HG02884 (cell line): ENCODE results near the gene CTBP1.

Source experiments
- ATAC-seq: cut with Tn5 transposase; IDR thresholded peaks from one replicate; pipeline ENCODE4 v1.9.1; 2021; ENCODE audit warnings: mild to moderate bottlenecking, moderate library complexity; ENCODE audit not compliant: unreplicated experiment

Gene CTBP1

GRCh38 chr4:1199556-1200331, 49.2 kb downstream of the CTBP1 start:
- no peak for ATAC-seq

- no peak for ATAC-seq
These were observed 50.7 kb downstream of the CTBP1 start for GRCh38 chr4:1198098-1198844.

DNA sequence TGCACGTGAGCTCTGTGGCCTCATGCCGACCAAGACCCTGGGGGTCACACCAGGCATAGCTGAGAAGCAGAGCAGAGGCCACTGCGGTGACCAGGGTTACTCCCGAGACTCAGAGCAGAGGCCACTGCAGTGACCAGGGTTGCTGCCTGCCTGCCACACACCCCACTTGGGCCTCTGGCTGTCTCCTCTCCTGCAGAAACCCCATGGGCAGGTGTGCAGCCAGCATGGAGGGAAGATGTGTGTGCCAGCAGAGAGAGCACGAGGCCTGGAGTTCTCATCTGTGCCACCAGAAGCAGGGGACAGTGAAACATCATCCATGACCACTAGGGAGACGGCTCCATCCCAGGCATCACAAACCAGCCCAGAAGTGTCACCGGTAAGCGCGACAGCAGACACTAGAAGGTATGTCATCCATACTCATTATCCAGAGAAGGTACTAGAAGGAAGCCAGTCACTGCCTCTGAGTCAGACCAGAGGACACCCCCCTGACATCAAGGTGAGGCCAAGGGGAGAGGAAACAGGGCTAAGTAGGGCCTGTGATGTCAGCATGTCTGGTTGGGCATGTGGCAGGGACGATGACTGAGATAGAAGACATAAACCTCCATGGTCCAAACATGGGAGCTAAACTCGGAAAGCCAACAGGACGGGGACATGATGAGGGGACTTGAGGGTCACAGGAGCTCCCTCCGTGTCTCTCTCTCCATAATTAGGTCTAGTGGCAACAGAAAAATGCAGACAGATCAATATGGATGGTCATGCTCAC, 52.3 kb downstream of the CTBP1 start:
- no peak for ATAC-seq

GRCh38 chr4:1195891-1196401, 53.0 kb downstream of the CTBP1 start:
- ATAC-seq = no peak

DNA sequence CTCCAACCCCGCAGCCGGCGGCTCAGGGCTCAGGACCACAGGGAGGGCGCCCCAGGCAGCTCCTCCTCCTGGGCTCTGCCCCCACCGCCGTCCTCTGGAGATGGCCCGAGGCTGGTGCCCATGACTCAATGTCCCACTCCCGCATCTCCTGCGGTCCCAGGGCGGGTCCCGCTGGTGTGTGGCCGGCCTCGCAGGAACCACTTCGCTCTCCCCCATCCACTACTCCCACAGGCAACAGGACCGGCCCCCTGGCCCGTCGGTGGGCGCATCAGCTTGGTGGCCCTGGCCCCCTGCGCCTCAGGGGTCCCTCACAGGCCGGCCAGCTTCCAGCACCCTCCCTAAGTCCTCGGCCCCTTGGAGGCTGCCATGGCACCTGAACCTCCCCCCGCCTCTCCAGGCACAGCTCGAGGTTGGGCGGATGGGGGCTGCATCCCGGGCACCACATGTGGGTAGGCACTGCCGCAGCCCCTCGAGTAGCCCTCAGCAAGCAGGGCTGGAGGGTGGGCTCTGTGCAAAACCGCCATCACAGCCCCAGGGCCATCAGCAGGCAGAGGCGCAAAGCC, 53.7 kb downstream of the CTBP1 start:
- no peak for ATAC-seq

DNA sequence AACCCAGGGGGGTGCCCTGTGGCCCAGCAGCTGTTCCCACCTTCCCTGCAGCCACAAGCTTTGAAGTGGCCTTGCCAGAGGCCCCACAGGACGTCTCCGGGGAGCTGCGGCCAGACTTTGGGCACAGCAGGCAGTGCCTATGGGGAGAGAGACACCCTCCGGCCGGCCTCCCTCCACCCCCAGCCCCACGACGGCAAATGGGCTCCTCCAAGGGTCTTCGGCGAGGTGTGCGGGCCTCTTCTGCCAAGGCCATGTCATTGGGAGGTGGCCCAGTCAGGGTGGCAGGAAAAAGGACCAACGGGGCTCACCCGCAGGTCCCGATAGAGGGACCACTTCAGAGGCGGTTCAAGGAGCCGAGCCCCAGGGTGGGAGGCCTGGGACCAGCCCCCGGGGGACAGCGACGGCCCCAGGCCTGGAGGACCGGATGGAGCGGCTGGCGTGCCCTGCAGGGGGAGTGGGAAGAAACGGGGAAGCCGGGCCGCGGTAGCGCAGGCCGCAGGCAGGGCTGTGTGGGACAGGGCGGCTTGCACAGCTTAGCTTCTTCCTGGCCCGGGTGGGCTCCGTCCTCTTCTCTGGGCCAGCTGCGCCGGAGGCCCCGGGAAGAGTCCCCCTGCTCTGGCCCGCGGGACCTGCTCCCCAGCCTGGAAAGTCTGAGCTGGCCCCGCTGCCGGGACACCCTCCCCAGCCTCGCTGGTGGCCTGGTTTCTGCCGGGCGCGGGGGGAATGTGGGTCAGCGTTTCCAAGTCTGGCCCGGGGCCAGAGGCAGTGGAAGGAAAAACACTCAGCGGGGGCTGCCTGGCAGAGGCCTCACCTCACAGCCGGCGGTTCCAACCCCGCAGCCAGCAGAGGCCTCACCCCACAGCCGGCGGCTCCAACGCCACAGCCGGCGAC, 54.7 kb downstream of the CTBP1 start:
- ATAC-seq = no peak

GRCh38 chr4:1193206-1194009, 55.5 kb downstream of the CTBP1 start:
- ATAC-seq = no peak

GRCh38 chr4:1192493-1193205, 56.3 kb downstream of the CTBP1 start:
- ATAC-seq = no peak

DNA sequence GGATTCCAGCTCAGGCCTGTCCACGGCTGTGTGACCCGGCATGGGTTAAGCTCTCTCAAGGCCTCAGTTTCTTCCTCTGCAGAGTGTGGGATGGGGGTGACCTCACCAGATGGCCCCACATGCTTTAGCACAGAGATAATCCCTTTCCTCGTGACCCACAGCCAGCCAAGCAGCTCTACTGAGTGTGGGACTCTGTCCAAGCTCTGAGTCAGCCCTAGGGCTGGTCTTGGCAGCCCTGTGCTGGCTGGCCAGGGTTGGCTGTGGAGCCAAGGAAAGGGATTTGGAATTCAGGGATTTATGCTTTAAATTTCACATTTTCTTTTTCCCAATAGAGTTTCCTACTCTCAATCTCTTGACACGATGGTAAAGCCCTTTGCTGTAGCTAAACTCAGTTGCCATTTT, 56.8 kb downstream of the CTBP1 start:
- ATAC-seq = no peak

GRCh38 chr4:1191621-1192020, 57.3 kb downstream of the CTBP1 start:
- ATAC-seq = no peak

DNA sequence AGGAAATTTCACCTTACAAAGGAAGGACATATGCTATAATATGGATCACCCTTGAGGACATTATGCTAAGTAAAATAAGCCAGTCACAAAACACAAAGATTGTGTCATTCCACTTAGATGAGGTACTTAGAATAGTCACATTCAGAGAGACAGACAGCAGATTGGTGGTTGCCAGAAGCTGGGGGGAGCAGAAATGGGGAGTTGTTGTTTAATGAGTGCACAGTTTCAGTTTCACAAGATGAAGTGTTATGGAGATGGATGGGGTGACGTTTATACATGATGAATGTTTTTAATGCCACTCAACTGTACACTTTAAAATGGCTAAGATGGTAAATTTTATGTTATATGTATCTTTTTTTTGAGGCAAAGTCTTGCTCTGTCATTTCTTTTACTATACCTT, 61.7 kb downstream of the CTBP1 start:
- no peak for ATAC-seq

- no peak for ATAC-seq
These were observed 64.8 kb downstream of the CTBP1 start for GRCh38 chr4:1183985-1184773.

- ATAC-seq = no peak
These were observed 66.6 kb downstream of the CTBP1 start for GRCh38 chr4:1182313-1182712.

DNA sequence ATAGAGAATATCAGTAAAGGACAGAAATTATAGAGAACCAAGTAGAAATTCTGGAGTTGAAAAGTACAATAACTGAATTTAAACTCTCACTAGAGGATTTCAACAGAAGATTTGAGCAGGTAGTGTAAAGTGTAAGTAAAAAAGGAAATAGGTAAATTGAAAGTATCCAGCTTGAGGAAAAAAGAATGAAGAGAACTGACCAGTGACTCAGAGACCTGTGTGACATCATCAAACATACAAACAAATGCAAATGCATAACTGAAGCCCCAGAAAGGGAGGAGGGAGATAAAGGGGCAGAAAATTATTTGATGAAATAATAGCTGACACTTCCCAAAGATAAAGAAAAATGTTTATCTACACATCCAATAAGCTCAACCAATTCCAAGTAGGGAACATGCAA, 68.3 kb downstream of the CTBP1 start:
- no peak for ATAC-seq

- ATAC-seq = no peak
These were observed 69.0 kb downstream of the CTBP1 start for GRCh38 chr4:1179976-1180375.

GRCh38 chr4:1179089-1179441, 69.9 kb downstream of the CTBP1 start:
- no peak for ATAC-seq

- no peak for ATAC-seq
These were observed 70.4 kb downstream of the CTBP1 start for GRCh38 chr4:1178300-1179088.
